Measurements from ENCODE around the gene COMMD4.

DNA sequence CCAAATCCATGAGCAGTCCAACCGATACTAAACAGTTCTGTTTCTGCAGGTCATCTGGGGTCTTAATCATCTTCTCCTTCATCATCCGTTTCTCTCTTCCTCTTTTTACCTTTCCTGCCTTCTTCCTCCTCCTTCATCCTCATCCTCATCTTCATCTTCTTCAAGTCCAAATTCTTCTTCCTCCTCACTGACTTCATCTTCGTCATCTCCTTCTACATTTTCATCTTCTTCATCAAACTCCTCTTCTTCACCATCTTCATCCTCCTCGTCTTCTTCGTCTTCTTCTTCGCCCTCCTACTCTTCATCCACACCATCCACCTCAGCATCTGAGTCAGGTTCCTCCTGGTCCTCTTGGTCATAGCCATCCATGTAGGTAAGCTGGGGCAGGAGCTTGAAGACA lies 14.2 kb upstream of the COMMD4 start:
- TF ChIP-seq CTCF (IDR thresholded peaks at IDR 0.05) (no peak), POLR2A (IDR thresholded peaks at IDR 0.05) (no peak)

Measured in stomach (tissue), 4 donors.